NCI-H526 treated with DMSO at 0.1 percent for 48 hours (cell line): ENCODE measurements around the gene VPS13C.

ENCODE experiments used
- DNase-seq: peaks from one replicate; lab custom pipeline; 2025; lab: John Stamatoyannopoulos, UW

VPS13C gene

DNA sequence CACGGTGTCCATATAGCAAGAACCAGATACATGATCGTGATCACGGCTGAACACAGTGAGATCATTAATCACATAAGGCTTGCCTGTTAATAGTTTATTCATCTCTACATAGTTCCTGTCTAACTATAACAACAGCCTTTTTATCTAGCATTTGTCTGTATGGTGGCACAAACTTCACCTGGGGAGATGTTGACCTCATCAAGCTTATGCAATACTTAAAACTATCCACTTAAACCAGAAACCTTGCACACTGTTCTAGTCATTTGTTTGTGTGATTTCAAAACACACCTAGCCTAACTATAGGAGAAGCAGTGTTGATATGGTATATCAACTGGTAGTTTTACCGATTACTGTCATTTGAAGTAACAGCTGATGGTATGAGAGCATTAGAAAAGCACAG lies 124.8 kb downstream of the VPS13C start:
- no peak for DNase-seq

DNA sequence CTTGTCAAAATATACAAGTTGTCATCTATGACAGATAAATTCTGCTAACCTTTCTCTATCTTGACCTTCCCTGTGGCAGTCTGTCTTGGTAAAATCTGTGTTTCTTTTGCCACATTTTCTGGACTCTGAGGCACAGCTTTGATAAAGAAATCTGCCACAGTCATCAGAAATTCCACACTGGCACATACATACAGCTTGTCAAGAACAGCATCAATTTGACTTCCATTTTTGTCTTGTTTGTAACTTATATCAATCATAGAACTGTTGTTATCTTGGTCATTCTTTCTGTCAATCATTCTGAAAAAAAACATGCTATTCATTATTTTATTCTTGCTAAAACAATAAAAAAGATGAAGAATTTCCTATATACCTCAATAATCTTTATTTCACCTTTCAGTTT lies 130.8 kb downstream of the VPS13C start:
- DNase-seq, result no peak

DNA sequence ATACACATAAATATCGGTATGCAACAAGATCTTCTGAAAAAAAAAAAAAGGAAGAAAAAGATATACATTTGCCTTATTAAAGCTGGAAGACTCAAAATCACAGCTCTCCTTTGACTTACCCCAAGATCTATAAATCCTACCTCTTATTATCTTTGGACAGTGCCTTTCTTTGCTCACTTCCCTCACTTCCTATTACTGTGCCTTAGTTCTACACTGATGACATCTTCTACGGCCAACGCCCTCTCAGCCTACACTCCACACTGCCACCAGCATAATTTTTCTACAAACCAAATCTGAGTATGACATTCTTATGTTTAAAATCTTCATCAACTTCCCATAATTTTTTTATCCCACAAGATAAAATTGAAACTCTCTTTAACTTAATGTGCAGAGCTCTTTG lies 137.1 kb downstream of the VPS13C start:
- no peak for DNase-seq

DNA sequence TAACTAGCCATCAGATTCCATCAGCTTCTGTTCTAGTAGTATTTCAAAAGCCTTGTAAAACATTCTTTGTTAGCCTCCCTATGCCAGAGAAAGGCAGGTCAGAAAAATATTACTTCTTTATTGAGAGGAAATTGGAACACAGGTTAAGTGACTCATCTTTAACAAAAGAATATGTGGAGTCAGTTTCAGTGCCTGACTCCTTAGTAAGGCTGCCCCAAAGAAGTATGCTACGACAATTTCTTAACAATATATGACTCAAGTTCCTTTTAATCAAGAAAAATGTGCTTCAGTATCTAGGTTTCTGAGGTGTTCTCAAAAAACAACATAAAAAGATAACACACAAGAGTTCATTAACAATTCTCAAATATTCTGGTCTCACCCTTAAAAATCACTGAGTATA lies 139.2 kb downstream of the VPS13C start:
- DNase-seq, result no peak

DNA sequence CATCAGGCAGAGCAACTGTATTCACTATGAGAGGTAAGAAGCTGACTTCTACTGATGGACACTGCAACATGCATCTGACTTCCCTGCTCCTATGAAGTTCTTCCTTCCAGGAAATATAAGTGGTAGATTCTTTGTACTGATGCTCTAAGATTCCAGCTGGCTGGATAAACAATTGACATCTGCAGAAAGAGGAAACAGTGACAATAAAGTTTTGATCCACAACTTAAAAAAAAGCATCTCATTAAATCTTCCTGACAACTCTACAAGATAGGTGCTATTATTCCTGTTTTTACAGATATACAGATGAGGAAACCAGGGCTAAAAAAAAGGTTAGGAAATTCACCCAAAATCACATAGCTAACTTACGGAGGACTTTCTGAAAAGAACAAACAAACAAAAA lies 142.8 kb downstream of the VPS13C start:
- DNase-seq, result no peak

DNA sequence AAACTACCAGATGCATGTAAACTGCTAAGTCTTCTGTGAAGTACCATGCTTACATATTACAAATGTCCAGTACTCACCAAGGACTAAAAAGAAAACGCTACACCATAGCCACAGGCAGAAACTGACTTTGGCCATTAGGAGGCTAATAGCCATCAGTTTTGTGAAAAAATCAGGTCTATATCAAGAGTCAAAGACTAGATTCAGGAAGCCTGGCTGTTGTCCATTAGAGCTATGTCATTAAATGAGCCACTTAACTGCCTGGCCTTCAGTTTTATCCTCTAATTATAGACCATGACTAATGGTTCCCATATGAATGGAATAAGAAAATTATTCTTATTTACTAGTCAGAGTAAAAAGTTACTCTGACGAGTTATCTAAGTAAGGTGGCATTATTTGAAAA lies 144.1 kb downstream of the VPS13C start:
- no peak for DNase-seq

DNA sequence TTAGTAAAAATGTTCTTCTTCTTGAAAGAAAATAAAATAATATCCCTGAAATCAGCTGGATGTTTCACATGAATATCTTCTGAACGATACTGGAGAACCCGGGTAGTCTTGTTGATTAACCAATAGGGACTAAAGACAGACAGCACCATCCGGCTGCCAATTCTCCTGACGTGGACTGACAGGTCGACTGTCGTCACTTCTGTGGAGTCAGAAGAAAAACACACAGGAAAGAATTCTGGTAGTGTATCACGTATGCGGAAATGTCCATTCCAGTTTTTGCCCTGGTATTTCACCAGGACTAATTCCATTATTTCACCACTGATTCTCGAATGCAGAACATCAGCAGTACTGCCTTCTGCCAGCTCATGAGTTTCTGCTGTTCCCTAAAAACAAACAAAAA lies 144.6 kb downstream of the VPS13C start:
- no peak for DNase-seq

DNA sequence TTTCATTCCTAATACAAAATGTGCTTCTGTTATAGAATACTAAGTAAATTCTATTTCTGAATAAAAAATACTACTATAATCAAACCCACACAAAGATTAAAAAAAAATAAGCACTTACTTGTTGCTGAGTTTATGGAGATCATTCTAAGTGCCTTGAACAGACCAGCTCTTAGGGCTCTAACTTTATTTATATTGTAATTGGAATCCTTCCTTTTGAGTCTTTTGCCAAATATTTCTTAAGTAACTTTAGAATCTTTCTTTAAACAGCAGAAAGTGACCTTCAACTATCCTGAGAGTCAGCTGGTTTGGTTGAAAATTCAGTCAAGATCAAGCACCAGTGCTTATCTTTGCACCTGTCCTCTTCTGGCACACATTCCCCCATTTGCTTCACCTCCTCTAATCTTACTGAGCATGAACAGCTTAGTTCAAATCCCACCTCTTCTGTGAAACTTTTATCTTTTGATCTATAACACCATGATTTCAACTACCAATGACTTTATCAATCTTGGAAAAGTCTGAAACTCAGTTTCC lies 149.3 kb downstream of the VPS13C start:
- DNase-seq, result no peak

DNA sequence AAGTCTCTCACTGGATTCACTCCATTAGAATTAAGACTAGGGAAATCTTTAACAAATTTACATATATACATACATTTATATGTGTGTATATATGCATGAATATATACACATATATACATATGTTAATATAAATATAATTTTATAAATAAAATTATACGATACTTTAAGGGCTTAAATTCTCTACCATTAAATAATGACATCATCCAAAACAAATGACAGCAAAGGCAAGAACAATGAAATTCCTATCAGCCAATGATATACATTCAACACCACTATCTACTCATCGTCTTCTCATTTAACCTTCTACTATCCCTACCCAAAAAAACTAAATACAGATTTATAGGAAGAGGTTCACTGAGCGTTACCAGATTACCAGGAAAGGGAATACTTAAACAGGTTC lies 152.0 kb downstream of the VPS13C start:
- DNase-seq, result no peak

DNA sequence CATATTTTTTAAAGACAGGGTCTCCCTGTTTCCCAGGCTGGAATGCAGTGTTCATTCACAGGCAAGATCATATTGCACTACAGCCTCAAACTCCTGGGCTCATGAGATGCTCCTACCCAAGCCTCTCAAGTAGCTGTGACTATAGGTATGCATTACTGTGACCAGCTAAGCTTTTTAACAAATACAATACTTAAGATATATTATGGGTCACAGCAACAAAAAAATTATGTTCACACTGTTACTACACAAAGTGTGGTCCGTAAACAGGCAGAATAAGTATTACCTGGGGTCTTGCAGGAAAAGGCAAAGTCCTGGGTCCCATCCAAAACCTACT lies 152.5 kb downstream of the VPS13C start:
- no peak for DNase-seq

DNA sequence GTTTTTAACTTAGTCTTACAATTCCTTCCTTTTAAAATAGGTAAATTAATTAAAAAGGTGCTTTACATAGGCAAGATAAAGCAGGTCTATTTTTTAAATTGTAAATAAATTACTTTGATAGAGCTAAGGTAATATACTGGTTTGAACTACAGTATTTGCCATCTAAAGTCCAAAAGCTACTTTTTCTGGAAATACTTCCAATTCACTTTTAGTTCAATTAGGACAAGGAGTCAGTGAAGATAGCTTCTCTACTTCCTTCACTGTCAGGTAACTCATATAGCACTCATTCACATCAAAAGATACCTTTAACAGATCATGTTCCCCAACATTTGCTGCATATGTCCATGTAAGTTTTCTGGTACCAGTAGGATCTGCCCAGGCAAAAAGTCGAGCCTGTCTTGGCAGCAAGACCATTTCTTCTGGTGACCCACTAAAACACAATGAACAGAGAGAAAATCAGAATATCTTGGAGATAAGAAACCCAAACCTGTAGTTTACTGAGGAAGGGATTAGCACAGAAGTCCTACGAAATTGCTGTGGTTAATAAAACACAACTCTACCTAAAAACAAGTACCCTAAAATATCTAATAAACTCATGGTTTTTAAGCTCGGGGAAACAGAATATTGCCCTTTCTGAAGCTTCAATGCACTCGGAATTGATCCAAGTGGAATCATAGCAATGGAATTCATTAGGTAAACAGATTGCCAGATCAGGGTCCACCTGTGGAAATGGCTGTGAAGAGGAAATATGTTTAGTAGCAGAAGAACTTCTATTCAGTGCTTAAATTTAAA lies 153.1 kb downstream of the VPS13C start:
- DNase-seq, result no peak

DNA sequence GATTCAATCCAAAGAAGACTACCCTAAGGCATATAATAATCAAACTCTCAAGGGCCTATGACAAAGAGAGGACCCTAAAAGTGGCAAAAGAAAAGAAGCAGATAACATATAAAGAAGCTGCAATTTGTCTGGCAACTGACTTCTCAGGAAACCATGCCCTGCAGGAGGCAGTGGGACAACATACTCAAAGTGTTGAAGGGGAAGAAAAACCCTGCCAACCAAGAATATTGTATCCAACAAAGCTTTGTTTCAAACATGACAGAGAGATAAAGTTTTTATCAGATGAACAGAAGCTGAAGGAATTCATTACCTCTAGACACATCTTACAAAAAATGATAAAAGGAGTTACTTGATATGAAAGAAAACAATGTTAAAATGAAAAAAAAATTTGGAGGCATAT lies 167.1 kb downstream of the VPS13C start:
- no peak for DNase-seq

DNA sequence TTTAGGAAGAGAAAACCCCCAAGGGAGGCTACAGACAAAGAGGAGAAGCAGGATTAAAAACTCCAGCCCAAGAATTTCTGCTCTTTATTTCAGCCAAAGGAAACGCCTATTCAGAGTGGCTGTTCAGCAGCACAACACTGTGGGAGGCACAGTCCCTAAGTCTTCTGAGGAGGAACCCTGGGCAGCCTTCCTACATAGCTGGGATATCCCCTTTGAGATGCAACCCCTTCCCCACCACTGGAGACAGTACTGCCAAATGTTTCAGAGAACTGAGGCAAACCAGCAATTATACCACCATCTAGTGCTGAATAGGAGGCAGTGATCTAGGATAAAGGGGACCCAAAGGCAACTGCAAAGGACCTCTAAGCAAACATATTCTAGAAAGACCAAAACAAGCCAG lies 168.1 kb downstream of the VPS13C start:
- no peak for DNase-seq

DNA sequence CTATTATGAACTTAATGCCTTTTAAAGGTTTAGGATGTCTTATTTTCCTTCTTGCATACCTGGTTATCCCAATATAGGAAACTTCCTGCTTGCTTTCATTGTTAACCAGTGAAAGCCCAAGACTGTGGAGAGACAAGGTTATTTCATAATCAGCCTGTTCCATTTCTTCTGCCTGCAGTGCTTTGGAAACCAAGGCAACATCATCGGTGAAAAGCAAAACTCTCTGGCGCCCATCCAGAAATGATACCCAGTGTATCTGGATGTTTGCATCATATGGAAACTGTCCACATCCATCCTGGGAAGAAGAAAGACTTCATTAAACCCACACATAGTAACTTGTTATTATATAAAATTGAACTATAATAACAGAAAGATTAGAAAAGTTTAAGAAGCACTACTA lies 170.1 kb downstream of the VPS13C start:
- no peak for DNase-seq

DNA sequence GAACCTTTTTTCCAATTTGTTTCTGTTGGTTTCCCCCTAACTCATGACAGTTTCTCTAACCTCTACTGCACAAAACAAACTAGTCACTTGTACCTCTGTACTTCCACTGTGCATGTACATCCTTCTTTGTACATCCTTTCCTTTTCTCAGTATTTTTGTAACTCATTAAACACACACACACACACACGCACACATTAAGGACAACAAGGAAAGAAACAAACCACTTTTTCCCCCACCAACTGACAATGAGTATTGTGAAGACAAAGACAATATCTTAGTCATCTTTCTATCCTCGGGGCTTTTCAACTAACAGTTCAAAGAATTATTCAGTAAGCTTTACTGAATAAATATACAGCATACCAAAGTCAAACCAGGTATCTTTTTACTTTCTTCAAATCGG lies 170.5 kb downstream of the VPS13C start:
- DNase-seq, result no peak

DNA sequence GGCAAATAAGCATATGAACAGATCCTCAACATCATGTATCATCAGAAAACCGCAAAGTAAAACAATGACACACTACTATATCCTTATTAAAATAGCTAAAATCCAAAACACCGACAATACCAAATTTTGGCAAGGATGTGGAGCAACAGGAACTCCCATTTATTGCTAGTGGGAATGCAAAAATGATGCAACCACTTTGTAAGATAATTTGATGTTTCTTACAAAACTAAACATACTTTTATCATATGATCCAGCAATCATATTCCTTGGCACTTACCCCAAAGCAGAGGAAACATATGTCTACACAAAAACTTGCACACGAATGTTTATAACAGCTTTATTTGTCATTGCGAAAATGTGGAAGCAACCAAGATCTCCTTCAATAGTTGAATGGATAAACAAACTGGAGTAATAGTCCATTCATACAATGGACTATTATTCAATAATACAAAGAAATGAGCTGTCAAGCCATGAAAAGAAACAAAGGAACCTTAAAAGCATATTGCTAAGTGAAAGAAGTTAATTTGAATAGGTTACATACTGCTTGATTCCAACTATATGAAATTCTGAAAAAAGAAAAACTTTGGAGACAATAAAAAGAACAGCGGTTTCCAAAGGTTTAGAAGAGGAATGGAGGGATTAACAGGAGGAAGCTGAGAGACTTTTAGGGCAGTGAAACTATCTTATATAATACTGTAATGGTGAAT lies 172.0 kb downstream of the VPS13C start:
- no peak for DNase-seq

DNA sequence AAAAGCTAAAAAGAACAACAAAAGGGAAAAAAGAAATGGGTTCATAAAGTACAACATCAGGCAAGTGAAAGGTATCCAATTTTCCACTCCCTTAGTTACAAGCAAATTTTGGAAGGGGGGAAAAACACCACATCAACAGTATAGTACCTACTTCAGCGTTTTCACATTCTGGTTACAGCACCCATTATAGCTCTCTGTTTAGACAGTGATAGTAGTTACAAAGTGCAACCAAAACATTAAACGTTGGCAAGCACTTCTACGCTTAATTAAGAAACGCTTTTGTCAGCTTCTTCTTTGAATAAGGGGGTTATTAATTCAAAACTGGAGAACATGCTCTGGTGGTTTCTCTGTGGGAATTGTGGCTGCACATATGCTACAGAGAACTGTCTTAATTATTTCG lies 180.2 kb downstream of the VPS13C start:
- DNase-seq, result no peak

DNA sequence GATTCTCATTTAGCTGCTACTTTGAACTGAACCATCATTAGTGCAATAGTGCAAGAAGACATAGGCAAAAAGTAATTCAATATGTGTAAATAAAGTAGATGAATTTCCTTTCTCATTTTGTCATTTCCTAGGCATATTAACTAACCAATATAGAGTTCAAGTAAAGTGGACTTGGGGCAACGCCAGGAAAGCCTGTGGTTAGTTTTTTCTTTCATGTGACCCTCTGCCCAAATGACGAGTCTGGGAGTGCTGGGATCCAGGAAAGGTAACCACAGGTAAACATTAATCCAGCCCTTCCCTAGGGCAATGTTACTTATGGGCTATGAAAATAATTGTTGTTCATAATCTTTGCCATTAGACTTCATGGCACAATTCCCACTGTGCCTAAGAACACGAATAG lies 181.0 kb downstream of the VPS13C start:
- DNase-seq, result no peak

DNA sequence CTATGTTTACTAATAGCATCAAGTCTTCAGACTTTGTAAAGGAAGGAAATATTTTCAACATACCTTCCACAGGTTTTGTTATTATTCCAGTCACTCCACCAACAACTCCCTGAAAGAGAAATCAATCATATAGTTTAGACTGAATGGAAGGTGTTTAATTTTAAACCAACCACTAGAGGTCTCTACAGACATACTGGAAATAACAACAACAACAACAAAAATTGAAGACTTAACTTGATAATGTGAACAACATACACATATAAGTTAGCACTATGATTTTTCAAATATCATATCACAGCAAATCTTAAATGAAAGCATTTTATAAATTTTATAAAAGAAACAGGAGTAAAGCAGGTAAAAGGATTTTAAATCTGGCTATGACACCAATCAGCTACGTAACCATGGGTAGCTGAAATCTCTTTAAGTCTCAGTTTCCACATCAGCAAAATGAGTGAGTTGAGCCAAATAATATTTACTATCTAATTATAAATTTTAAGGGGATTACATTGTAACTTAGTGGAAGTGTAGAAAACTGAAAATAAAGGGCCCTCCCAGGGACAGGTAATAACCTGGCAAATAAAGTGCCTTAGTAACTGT lies 188.2 kb downstream of the VPS13C start:
- DNase-seq, result peak; percentile 23

DNA sequence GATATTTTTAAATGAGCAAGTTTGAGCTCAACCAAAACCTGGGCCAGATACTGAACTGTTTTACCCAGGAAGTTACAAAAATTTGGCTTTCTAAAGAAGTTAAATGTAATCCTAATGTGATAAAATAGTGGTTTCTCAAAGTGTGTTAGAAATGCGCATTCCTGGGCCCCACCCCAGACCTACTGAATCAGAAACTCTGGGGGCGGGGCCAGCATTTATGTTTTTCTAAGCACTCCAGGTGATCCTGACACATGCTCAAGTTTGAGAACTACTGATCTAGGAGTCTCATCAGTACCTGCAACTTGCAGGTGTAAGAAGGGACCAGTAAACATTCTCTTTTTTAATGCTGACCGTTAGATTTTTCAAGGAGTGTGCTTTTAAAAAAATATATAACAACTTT lies 190.6 kb downstream of the VPS13C start:
- no peak for DNase-seq

DNA sequence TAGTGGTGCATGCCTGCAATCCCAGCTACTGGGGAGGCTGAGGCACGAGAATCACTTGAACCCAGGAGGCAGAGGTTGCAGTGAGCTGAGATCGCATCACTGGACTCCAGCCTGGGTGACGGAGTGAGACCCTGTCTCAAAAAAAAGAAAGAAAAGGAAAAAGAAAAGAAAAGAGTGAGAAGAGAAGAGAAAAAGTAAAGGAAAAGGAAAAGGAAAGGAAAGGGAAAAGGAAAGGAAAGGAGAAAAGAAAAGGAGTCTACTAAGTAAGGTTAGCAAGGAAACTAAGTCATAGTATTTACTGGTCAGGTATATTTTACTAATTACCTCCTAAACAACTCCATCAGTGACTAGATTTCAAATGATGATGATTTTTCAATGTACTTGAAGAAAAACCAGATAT lies 198.3 kb downstream of the VPS13C start:
- DNase-seq, result no peak

DNA sequence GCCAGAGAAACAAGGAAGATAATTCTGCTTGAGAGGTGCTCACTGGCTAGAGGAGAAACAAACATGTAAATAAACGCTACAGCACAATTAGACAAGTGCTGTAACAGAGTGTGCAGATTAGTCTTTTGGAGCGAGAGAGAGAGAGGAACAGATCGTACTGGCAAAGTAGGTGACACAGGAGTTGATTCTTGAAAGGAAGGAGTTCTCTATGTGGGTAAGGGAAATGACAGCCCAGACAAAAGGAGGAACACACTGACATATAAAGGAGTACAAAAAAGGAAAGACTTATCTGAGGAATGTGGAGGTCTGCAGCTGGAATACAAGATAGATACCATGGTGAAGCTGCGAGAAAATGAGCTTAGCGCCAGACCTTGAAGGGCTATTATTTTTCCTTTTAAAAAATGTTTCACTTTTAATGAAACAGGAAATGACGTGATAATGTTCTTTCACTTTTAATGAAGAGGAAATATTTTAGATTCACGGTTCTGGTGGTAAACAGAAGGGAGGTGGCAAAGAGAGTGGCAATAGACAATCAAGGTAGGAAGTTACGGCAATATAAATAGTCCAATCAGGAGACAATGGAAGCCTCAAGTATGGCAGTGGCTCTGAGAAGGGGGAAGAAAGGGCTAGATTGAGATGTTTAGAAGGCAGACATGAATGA lies 202.9 kb downstream of the VPS13C start:
- no peak for DNase-seq

DNA sequence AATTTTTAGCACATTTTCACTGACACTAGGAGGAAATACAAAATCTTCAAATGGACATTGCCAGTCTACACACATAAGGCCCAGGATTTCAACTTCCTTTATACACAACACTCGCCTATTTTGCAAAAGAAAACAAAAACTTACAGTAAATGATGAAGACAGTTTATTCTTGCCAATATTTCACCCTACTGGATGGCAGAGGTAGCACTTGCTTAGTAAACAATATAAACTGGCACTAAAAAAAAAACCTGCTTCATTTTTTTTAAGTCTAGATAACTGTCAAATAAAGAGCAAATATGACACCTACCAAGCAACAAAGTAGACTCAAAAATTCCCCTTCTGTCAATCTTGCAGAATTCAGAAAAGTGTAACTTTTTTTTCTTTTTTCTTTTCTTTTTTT lies 204.0 kb downstream of the VPS13C start:
- DNase-seq, result no peak
